ENCODE data around the gene MAB21L4.

MAB21L4 gene

DNA sequence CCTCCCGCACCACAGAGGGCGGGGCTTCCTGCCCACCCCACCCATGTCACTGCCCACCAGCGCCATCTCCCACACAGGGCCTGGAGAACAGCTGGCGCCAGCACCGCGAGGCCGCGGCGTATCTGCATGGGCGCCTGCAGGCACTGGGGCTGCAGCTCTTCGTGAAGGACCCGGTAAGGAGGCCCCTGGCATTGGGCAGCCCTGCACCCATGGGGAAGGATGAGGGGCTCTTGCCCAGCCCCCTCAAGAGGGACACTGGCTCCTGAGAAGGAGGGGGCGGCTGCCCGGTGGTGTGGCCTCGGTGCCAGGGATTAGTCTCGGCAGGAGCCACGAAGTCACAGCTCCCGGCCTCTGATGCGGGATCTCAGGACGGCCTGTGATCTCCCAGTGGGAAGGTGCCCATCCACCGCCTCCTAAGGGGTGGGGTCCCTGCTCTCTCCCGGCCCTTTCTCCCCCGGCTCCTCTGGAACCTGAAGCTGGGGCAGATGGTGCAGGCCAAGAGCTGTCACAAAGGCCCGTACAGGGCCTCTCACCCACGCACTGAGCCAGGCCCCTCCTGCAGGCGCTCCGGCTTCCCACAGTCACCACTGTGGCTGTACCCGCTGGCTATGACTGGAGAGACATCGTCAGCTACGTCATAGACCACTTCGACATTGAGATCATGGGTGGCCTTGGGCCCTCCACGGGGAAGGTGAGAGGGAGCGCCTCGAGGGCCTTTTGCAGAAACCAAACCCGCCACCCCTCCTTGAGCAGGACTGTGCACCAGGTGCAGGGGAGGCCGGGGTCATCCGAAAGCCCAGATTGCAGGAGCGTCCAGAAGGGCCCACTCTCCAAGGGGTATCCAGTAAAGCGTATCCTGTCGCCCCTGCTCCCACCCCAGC lies 18.3 kb downstream of the MAB21L4 start:
- no peak for DNase-seq
- Histone ChIP-seq H3K9me3 (ENCODE audit: severe bottlenecking) (no peaks in the 10 kb centered on the region), H3K27ac (no peak overlapping the region), H3K36me3 (no peaks in the 10 kb centered on the region), H3K27me3 (ENCODE audit: insufficient read depth, low read depth, severe bottlenecking) (no peaks in the 10 kb centered on the region), H3K4me3 (ENCODE audit: low read depth, low read length) (no peak overlapping the region)
- TF ChIP-seq, protein P1, sequence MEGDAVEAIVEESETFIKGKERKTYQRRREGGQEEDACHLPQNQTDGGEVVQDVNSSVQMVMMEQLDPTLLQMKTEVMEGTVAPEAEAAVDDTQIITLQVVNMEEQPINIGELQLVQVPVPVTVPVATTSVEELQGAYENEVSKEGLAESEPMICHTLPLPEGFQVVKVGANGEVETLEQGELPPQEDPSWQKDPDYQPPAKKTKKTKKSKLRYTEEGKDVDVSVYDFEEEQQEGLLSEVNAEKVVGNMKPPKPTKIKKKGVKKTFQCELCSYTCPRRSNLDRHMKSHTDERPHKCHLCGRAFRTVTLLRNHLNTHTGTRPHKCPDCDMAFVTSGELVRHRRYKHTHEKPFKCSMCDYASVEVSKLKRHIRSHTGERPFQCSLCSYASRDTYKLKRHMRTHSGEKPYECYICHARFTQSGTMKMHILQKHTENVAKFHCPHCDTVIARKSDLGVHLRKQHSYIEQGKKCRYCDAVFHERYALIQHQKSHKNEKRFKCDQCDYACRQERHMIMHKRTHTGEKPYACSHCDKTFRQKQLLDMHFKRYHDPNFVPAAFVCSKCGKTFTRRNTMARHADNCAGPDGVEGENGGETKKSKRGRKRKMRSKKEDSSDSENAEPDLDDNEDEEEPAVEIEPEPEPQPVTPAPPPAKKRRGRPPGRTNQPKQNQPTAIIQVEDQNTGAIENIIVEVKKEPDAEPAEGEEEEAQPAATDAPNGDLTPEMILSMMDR (IDR thresholded peaks at IDR 0.05; ENCODE audit: low read depth, low read length), result no peak

DNA sequence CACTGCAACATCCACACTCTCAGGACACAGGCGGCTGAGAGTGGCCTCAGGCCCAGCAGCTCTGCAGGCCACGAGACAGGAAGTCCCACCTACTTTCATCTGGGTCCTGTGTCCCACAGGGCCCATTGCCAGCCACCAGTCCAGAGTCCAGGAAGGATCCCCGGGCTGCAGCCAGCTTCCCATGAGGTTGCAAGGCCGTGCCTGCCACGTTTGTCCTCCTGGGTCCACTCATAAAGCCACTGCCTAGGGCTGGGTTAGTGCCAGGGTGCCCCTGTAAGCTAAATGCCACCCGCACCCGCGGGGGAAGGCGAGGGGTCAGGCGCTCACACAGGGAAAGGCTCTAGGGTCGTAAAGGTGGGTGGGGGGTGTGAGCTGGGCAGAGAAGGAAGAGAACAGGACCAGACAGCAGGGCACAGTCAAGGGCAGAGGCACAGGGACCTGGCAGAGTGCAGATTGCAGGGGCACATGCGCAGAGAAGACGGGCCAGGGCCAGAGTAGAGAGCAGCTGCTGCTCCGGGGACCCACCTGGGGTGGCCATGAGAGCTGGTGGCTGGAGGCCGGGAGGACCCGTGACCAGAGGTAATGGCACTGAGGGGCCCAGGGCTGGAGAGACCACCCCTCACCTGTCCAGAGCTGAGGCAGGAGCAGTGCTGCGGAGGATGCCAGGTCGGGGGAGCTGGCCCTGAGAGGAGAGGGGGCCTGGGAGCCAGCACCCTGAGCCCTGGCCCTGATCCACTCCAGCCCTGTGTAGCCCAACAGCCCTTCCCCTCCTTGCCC lies 19.3 kb downstream of the MAB21L4 start:
- Histone ChIP-seq H3K36me3 (no peaks in the 10 kb centered on the region), H3K4me3 (ENCODE audit: low read depth, low read length) (no peak overlapping the region), H3K27ac (no peak overlapping the region), H3K9me3 (ENCODE audit: severe bottlenecking) (no peaks in the 10 kb centered on the region), H3K27me3 (ENCODE audit: insufficient read depth, low read depth, severe bottlenecking) (no peaks in the 10 kb centered on the region)
- no peak for DNase-seq
- TF ChIP-seq, protein P1 (IDR thresholded peaks at IDR 0.05; ENCODE audit: low read depth, low read length), result no peak

DNA sequence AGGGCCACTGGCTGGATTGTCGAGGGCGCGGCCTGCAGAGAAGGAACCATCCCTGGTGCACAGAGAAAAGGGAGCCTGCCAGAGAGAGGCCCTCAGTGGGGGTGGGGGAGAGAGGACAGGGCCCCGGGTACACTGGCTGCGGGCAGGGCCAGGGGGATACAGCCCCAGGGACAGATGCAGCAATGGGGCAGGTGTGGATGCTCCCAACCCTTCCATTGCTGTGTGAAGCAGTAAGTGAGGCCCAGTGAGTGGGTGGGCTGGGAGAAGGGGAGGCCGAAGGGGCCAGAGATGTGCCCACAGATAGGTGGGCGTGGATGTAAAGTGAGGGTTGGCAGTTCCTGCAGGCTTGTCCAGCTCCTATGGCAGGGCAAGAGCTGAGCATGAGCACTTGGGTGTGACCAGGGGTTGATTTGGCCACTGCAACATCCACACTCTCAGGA lies 19.9 kb downstream of the MAB21L4 start:
- H3K9me3 ChIP-seq (ENCODE audit: severe bottlenecking), result no peaks in the 10 kb centered on the region
- H3K36me3 ChIP-seq, result no peaks in the 10 kb centered on the region
- TF ChIP-seq, protein P1 (IDR thresholded peaks at IDR 0.05; ENCODE audit: low read depth, low read length), result no peak
- no peak overlapping the region for H3K27ac ChIP-seq
- no peak for DNase-seq
- H3K27me3 ChIP-seq (ENCODE audit: insufficient read depth, low read depth, severe bottlenecking), result no peaks in the 10 kb centered on the region
- H3K4me3 ChIP-seq (ENCODE audit: low read depth, low read length), result no peak overlapping the region

DNA sequence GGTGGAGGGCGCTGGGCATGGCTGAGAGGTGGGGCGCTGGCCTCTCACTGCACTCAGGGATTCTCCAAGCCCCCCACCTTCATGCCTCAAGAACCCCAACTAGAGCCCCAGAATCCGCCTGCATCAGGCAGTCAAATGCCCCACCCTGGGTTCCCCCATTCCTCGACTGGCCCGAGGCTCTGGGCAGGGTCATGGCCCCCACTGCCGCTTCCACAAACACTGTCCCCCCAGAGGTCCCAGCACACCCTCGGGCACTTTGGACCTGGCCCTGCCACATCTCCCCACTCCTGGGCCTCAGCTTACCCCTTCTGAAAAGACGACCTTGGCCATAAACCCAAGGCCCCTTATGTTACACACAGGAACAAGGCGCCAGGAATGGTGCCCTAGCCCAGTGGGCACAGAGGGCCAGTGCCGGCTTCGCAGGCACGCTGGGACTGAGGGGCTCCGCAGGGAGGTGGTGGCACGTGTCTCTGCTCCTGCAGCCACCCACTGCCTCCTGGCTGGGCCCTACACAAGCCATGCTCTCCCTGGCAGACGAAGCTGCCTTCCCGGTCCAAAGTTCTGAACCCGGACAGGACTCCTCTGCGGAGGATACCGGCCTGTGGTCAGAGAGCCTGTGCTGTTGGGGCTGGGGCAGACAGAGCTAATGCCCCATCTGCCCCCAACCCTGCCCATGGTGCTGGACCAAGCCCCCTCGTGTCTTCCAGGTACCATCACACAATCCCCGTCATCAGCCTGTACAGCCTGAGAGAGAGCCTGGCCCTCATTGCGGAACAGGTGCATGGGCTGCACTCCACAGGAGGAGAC lies 20.5 kb downstream of the MAB21L4 start:
- Histone ChIP-seq H3K36me3 (no peaks in the 10 kb centered on the region), H3K27ac (no peak overlapping the region), H3K27me3 (ENCODE audit: insufficient read depth, low read depth, severe bottlenecking) (no peaks in the 10 kb centered on the region), H3K9me3 (ENCODE audit: severe bottlenecking) (no peaks in the 10 kb centered on the region), H3K4me3 (ENCODE audit: low read depth, low read length) (no peak overlapping the region)
- TF ChIP-seq, protein P1 (IDR thresholded peaks at IDR 0.05; ENCODE audit: low read depth, low read length), result no peak
- DNase-seq, result no peak

DNA sequence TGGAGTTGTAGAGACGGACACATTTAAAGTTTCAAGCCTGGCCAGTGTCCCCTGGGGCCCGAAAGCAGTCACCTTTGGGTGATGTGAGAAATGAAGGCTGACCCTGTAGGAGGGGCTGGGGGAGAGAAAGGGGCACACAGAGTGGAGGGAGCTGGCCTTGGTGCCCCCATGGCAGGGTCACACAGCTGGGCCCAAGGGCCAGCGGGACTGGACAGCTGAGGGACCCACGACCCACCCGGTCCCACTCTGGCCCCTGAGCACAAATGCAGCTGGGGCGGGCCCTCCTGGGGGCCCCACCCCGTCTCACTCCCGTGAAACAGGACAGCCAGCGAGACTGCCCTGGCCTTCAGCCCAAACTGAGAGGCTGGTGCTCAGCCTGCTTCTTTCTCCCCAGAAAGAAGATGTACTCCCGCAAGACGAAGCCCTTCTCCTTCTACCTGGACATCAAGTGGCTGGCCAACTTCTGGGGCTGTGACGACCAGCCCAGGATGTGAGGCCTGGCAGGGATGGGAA lies 21.2 kb downstream of the MAB21L4 start:
- no peak for DNase-seq
- no peaks in the 10 kb centered on the region for H3K36me3 ChIP-seq
- no peaks in the 10 kb centered on the region for H3K27me3 ChIP-seq (ENCODE audit: insufficient read depth, low read depth, severe bottlenecking)
- H3K27ac ChIP-seq, result no peak overlapping the region
- no peak overlapping the region for H3K4me3 ChIP-seq (ENCODE audit: low read depth, low read length)
- H3K9me3 ChIP-seq (ENCODE audit: severe bottlenecking), result no peaks in the 10 kb centered on the region
- TF ChIP-seq, protein P1 (IDR thresholded peaks at IDR 0.05; ENCODE audit: low read depth, low read length), result no peak

Data from WERI-Rb-1 (cell line).